ENCODE results near the gene ASPG. TPM values are rescaled to one million over a fixed set of nuclear protein-coding genes. Genes with fewer than 3 reads are reported as not detected.

The ASPG gene
- total RNA-seq, 3 donors from 2014 or later (not counting 1 experiment from before 2014, with no cell fraction given), result not detected

Other genes with a start within 250 kb of the ASPG start
- gene PPP1R13B, start 238.1 kb upstream of the ASPG start, total RNA-seq, result 10 to 100 TPM; 26.5 to 35.5 (median 31.7) TPM
- gene TDRD9, start 157.2 kb upstream of the ASPG start, total RNA-seq, result 1 to 10 TPM in 2 of 3 donors, under 1 TPM in 1; 0.75 to 2.2 (median 1.4) TPM
- gene RD3L, start 143.2 kb upstream of the ASPG start, total RNA-seq, result not detected
- not detected for gene KIF26A, start 52.9 kb downstream of the ASPG start, total RNA-seq